H1 (cell line): ENCODE results near the gene FBXO21. TPM values are rescaled to one million over a fixed set of nuclear protein-coding genes. Genes with fewer than 3 reads are reported as not detected.

ENCODE experiments used
- CBX5 ChIP-seq: fragments of 300-800, 300-1000 bp; sonication (generic); IDR thresholded peaks from 2 replicates; pipeline ENCODE4 v1.7.1; 2016; ENCODE audit warnings: antibody characterized with exemption, low read length, low read depth
- HDAC6 ChIP-seq: IDR thresholded peaks from one replicate; pipeline ENCODE4 v1.7.1; 2012; ENCODE audit warnings: low read depth, mild to moderate bottlenecking, inconsistent platforms, low read length, moderate library complexity
- KDM1A ChIP-seq: fragments of 200-600, 300-600 bp; sonication (generic); IDR thresholded peaks from 2 replicates; pipeline ENCODE4 v1.7.1; 2016; ENCODE audit warnings: mild to moderate bottlenecking, low read length, borderline replicate concordance
- KDM4A ChIP-seq: IDR thresholded peaks from one replicate; pipeline ENCODE4 v1.7.1; 2012; ENCODE audit warnings: low read depth, mild to moderate bottlenecking, moderate library complexity, low read length, inconsistent platforms; ENCODE audit not compliant: severe bottlenecking
- SIX5 ChIP-seq: IDR thresholded peaks from 2 replicates; pipeline ENCODE4 v1.6.1; 2011; ENCODE audit warnings: mild to moderate bottlenecking, low read depth, low read length
- TCF12 ChIP-seq: IDR thresholded peaks from 2 replicates; pipeline ENCODE4 v1.6.1; 2011; ENCODE audit warnings: low read depth, mild to moderate bottlenecking, low read length
- TEAD4 ChIP-seq: IDR thresholded peaks from 2 replicates; pipeline ENCODE4 v1.6.1; 2012; ENCODE audit warnings: low read depth, low read length, inconsistent platforms, mixed read lengths
- polyA plus RNA-seq, 7 experiments: library from polyadenylated mRNA; depleted of rRNA in 3 of 7; stranded (reverse) in 5 of 7; unstranded in 2 of 7; fragments of >200 nt in 5 of 7; fragments of 200-250 nt in 2 of 7; gene quantifications; 1 replicate in 5 of 7; 2 replicates in 1 of 7; 4 replicates in 1 of 7; pipeline versions ENCODE4 v1.2.1 to v1.2.3, GENCODE V29; 2011 to 2013; ENCODE audit warnings: missing spikeins in 2 of 7, mixed read lengths in 2 of 7
- total RNA-seq: library from RNA; stranded (reverse); fragmentation: NEBNext Ultra II Directional; extraction: Animal tissue kit (Norgen Biotek cat#: 25700); gene quantifications from 2 replicates; pipeline ENCODE4 v1.2.1, GENCODE V29; 2021

FBXO21 gene
- total and polyA plus RNA-seq, 2 of the 8 experiments (the other 6 are each of a cell fraction or from before 2014, with no cell fraction given) = 57.0 to 80.6 TPM

DNA sequence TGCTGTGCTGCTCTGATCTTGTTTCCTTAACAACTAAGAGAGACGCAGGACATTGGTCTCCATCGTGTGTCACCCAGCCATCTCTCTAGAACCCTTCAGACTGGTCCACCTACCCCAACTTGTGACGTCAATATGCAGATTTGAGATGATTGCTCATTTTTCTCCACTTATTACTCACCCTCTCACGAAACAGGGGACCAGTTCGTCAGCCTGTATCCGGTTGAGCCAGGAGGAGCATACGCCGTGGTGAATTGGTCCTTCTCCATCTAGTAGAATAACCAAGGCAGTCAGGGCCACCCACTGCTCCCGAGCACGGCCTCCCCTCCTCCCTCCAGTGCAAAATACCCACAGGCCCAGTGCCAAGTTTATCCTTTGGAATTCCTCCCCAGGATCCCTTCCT, 36.2 kb upstream of the FBXO21 start (continued):
- TF ChIP-seq TEAD4 = no peak
- TF ChIP-seq SIX5 = no peak
- TF ChIP-seq KDM4A = no peak
- no peak for TF ChIP-seq CBX5
- no peak for TF ChIP-seq HDAC6
- TF ChIP-seq TCF12 = no peak
- TF ChIP-seq KDM1A = no peak
